Liver (tissue), 9 donors: ENCODE data around the gene TAF1C. TPM values are rescaled to one million over a fixed set of nuclear protein-coding genes. Genes with fewer than 3 reads are reported as not detected.

ENCODE experiments used
- DNase-seq: peaks from one replicate; pipeline ENCODE4 v3.0.0-alpha.2; 2017; ENCODE audit warnings: low spot score
- H3K27ac ChIP-seq, 2 donors: one replicate each; pipeline ENCODE4 v1.7.0; 2013; ENCODE audit warnings: inconsistent platforms in 2 of 2, low read length in 2 of 2, control low read depth in 1 of 2, low read depth in 1 of 2, mild to moderate bottlenecking in 1 of 2
- H3K27me3 ChIP-seq, 4 donors: one replicate each; pipeline versions ENCODE4 v1.6.1 to v1.7.0; 2013; ENCODE audit warnings: low read length in 3 of 4, inconsistent platforms in 1 of 4, mild to moderate bottlenecking in 1 of 4, moderate library complexity in 1 of 4; ENCODE audit not compliant: control insufficient read depth in 4 of 4, insufficient read depth in 4 of 4
- H3K36me3 ChIP-seq, 4 donors: one replicate each; pipeline versions ENCODE4 v1.6.1 to v1.7.0; 2013; ENCODE audit warnings: low read length in 3 of 4, mild to moderate bottlenecking in 3 of 4, low read depth in 1 of 4, moderate library complexity in 1 of 4; ENCODE audit not compliant: control insufficient read depth in 4 of 4, insufficient read depth in 3 of 4
- H3K4me1 ChIP-seq, 4 donors: one replicate each; pipeline versions ENCODE4 v1.6.1 to v1.7.0; 2013; ENCODE audit warnings: low read length in 3 of 4, mild to moderate bottlenecking in 3 of 4, moderate library complexity in 1 of 4; ENCODE audit not compliant: control insufficient read depth in 4 of 4, insufficient read depth in 4 of 4
- H3K4me3 ChIP-seq, 3 donors: one replicate each; pipeline versions ENCODE4 v1.6.1 to v1.7.0; 2013; ENCODE audit warnings: low read length in 3 of 3, control low read depth in 1 of 3, low read depth in 1 of 3, mild to moderate bottlenecking in 1 of 3
- H3K9ac ChIP-seq, 2 donors: one replicate each; pipeline ENCODE4 v1.7.0; 2013; ENCODE audit warnings: low read length in 2 of 2, mild to moderate bottlenecking in 2 of 2, moderate library complexity in 2 of 2, control low read depth in 1 of 2, low read depth in 1 of 2
- H3K9me3 ChIP-seq, 4 donors: one replicate each; pipeline versions ENCODE4 v1.6.1 to v1.7.0; 2013; ENCODE audit warnings: low read length in 3 of 4; ENCODE audit not compliant: control insufficient read depth in 4 of 4
- EGR1 ChIP-seq, 2 donors: IDR thresholded peaks; 2 replicates each; pipeline ENCODE4 v1.6.1; 2016 to 2018; ENCODE audit warnings: antibody characterized with exemption in 2 of 2, low read depth in 2 of 2
- FOXA1 ChIP-seq: IDR thresholded peaks from 2 replicates; pipeline ENCODE4 v1.6.1; 2016; ENCODE audit warnings: antibody characterized with exemption
- FOXA2 ChIP-seq: IDR thresholded peaks from 2 replicates; pipeline ENCODE4 v1.6.1; 2016; ENCODE audit warnings: antibody characterized with exemption
- GABPA ChIP-seq, 2 donors: IDR thresholded peaks in 1 of 2; conservative IDR thresholded peaks in 1 of 2; 2 replicates each; pipeline ENCODE4 v1.6.1; 2016; ENCODE audit warnings: antibody characterized with exemption in 2 of 2, mild to moderate bottlenecking in 1 of 2, moderate library complexity in 1 of 2
- HNF4A ChIP-seq, 2 donors: conservative IDR thresholded peaks; 2 replicates each; pipeline ENCODE4 v1.6.1; 2016; ENCODE audit warnings: antibody characterized with exemption in 2 of 2, mild to moderate bottlenecking in 2 of 2
- HNF4G ChIP-seq: IDR thresholded peaks from 2 replicates; pipeline ENCODE4 v1.6.1; 2016; ENCODE audit warnings: antibody characterized with exemption
- JUND ChIP-seq, 2 donors: IDR thresholded peaks; 2 replicates each; pipeline ENCODE4 v1.6.1; 2016; ENCODE audit warnings: antibody characterized with exemption in 2 of 2
- NR2F2 ChIP-seq: IDR thresholded peaks from 2 replicates; pipeline ENCODE4 v1.6.1; 2016; ENCODE audit warnings: antibody characterized with exemption
- RAD21 ChIP-seq, 2 donors: IDR thresholded peaks; 2 replicates each; pipeline ENCODE4 v1.6.1; 2016; ENCODE audit warnings: antibody characterized with exemption in 2 of 2, mild to moderate bottlenecking in 2 of 2
- RXRA ChIP-seq, 2 donors: IDR thresholded peaks; 2 replicates each; pipeline ENCODE4 v1.6.1; 2017 to 2018; ENCODE audit warnings: antibody characterized with exemption in 2 of 2, mild to moderate bottlenecking in 1 of 2
- SP1 ChIP-seq: IDR thresholded peaks from 2 replicates; pipeline ENCODE4 v1.6.1; 2018; ENCODE audit warnings: antibody characterized with exemption, mild to moderate bottlenecking
- TAF1 ChIP-seq: conservative IDR thresholded peaks from 2 replicates; pipeline ENCODE4 v1.6.1; 2016; ENCODE audit warnings: antibody characterized with exemption, mild to moderate bottlenecking
- YY1 ChIP-seq: IDR thresholded peaks from 2 replicates; pipeline ENCODE4 v1.6.1; 2016; ENCODE audit warnings: antibody characterized with exemption, mild to moderate bottlenecking
- WGBS: extraction: QIAGEN DNeasy Blood & Tissue Kit; methylation state at CpG from one replicate; pipeline ENCODE4 v1.1.7; 2013; 5-methylcytosine and 5-hydroxymethylcytosine counted together
- polyA plus RNA-seq, 2 donors: library from polyadenylated mRNA; stranded (reverse) in 1 of 2; unstranded in 1 of 2; fragments of 200-250 nt in 1 of 2; fragments of >200 nt in 1 of 2; fragmentation: Nextera tagmentation in 1 of 2; extraction: Ambion mirVana in 1 of 2; gene quantifications; one replicate each; pipeline versions ENCODE4 v1.2.1 to v1.2.3, GENCODE V29; 2013 to 2015
- total RNA-seq, 2 donors: library from RNA; depleted of rRNA; stranded (reverse); fragments of >200 nt; gene quantifications; one replicate each; pipeline ENCODE4 v1.2.3, GENCODE V29; 2014
- TF ChIP-seq, protein P1 (sequence below): IDR thresholded peaks from 2 replicates; pipeline ENCODE4 v1.6.1; 2016; ENCODE audit warnings: antibody characterized with exemption
- TF ChIP-seq, protein P2 (sequence below): IDR thresholded peaks from 2 replicates; pipeline ENCODE4 v1.6.1; 2016; ENCODE audit warnings: antibody characterized with exemption
- TF ChIP-seq, protein P3 (sequence below): IDR thresholded peaks from 2 replicates; pipeline ENCODE4 v1.6.1; 2016; ENCODE audit warnings: antibody characterized with exemption
- TF ChIP-seq, protein P4 (sequence below): IDR thresholded peaks from 2 replicates; pipeline ENCODE4 v1.6.1; 2016; ENCODE audit warnings: antibody characterized with exemption, mild to moderate bottlenecking
- TF ChIP-seq, protein P5 (sequence below): fragments of 150-350 bp; IDR thresholded peaks from 2 replicates; pipeline ENCODE4 v1.5.1; 2017; ENCODE audit warnings: improper control_type of control experiment, low read depth, low read length; ENCODE audit not compliant: missing input control
- donor health status: healthy.
- donor health status: healthy.
- donor health status: healthy.
- donor health status: healthy.
- donor health status: healthy.

The TAF1C gene
- total and polyA plus RNA-seq, 4 donors = 10.2 to 34.5 (median 11.3) TPM

DNA sequence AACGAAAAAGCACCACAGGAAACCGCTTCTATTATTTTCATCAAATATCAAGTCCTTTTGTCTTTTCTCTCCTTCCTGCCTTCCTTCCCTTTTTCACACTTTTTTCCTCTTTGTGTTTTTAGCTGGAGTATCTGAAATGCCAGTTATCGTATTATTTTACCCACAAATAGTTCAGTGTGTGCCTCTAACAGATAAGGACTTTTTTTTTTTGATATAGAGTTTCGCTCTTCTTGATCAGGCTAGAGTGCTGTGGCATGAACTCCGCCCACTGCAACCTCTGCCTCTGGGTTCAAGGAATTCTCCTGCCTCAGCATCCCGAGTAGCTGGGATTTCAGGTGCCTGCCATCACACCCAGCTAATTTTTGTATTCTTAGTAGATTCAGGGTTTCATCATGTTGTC is 31.1 kb downstream of the TAF1C start:
- 83% methylated on average over 6 of the region's 6 CpGs for WGBS
- H3K4me1 ChIP-seq = no peaks in the 10 kb centered on the region
- H3K4me3 ChIP-seq = no peak overlapping the region
- no peaks in the 10 kb centered on the region for H3K9me3 ChIP-seq
- H3K9ac ChIP-seq = no peak overlapping the region
- TF ChIP-seq NR2F2 = no peak
- no peak for TF ChIP-seq GABPA (IDR thresholded peaks at IDR 0.05 in 1 of 2, conservative IDR thresholded peaks at IDR 0.05 in 1 of 2)
- no peak for TF ChIP-seq TAF1
- no peak for TF ChIP-seq HNF4A (conservative IDR thresholded peaks at IDR 0.05)
- TF ChIP-seq RAD21 (IDR thresholded peaks at IDR 0.05) = no peak
- TF ChIP-seq, protein P1, sequence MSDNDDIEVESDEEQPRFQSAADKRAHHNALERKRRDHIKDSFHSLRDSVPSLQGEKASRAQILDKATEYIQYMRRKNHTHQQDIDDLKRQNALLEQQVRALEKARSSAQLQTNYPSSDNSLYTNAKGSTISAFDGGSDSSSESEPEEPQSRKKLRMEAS = no peak
- TF ChIP-seq YY1 = no peak
- TF ChIP-seq, protein P2, sequence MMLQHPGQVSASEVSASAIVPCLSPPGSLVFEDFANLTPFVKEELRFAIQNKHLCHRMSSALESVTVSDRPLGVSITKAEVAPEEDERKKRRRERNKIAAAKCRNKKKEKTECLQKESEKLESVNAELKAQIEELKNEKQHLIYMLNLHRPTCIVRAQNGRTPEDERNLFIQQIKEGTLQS = no peak
- TF ChIP-seq, protein P3, sequence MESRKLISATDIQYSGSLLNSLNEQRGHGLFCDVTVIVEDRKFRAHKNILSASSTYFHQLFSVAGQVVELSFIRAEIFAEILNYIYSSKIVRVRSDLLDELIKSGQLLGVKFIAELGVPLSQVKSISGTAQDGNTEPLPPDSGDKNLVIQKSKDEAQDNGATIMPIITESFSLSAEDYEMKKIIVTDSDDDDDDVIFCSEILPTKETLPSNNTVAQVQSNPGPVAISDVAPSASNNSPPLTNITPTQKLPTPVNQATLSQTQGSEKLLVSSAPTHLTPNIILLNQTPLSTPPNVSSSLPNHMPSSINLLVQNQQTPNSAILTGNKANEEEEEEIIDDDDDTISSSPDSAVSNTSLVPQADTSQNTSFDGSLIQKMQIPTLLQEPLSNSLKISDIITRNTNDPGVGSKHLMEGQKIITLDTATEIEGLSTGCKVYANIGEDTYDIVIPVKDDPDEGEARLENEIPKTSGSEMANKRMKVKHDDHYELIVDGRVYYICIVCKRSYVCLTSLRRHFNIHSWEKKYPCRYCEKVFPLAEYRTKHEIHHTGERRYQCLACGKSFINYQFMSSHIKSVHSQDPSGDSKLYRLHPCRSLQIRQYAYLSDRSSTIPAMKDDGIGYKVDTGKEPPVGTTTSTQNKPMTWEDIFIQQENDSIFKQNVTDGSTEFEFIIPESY = no peak
- no peak for TF ChIP-seq FOXA1
- TF ChIP-seq RXRA (IDR thresholded peaks at IDR 0.05) = no peak
- TF ChIP-seq, protein P4, sequence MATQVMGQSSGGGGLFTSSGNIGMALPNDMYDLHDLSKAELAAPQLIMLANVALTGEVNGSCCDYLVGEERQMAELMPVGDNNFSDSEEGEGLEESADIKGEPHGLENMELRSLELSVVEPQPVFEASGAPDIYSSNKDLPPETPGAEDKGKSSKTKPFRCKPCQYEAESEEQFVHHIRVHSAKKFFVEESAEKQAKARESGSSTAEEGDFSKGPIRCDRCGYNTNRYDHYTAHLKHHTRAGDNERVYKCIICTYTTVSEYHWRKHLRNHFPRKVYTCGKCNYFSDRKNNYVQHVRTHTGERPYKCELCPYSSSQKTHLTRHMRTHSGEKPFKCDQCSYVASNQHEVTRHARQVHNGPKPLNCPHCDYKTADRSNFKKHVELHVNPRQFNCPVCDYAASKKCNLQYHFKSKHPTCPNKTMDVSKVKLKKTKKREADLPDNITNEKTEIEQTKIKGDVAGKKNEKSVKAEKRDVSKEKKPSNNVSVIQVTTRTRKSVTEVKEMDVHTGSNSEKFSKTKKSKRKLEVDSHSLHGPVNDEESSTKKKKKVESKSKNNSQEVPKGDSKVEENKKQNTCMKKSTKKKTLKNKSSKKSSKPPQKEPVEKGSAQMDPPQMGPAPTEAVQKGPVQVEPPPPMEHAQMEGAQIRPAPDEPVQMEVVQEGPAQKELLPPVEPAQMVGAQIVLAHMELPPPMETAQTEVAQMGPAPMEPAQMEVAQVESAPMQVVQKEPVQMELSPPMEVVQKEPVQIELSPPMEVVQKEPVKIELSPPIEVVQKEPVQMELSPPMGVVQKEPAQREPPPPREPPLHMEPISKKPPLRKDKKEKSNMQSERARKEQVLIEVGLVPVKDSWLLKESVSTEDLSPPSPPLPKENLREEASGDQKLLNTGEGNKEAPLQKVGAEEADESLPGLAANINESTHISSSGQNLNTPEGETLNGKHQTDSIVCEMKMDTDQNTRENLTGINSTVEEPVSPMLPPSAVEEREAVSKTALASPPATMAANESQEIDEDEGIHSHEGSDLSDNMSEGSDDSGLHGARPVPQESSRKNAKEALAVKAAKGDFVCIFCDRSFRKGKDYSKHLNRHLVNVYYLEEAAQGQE = no peak
- TF ChIP-seq HNF4G = no peak
- TF ChIP-seq SP1 = no peak
- no peak for TF ChIP-seq JUND (IDR thresholded peaks at IDR 0.05)
- TF ChIP-seq FOXA2 = no peak
- TF ChIP-seq EGR1 (IDR thresholded peaks at IDR 0.05; ENCODE audit: low read depth in 2 of 2) = no peak
- TF ChIP-seq, protein P5, sequence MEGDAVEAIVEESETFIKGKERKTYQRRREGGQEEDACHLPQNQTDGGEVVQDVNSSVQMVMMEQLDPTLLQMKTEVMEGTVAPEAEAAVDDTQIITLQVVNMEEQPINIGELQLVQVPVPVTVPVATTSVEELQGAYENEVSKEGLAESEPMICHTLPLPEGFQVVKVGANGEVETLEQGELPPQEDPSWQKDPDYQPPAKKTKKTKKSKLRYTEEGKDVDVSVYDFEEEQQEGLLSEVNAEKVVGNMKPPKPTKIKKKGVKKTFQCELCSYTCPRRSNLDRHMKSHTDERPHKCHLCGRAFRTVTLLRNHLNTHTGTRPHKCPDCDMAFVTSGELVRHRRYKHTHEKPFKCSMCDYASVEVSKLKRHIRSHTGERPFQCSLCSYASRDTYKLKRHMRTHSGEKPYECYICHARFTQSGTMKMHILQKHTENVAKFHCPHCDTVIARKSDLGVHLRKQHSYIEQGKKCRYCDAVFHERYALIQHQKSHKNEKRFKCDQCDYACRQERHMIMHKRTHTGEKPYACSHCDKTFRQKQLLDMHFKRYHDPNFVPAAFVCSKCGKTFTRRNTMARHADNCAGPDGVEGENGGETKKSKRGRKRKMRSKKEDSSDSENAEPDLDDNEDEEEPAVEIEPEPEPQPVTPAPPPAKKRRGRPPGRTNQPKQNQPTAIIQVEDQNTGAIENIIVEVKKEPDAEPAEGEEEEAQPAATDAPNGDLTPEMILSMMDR = no peak
- H3K27me3 ChIP-seq = peaks cover 0 to 13% (median 0%) of the 10 kb centered on the region in 4 donors
- no peak for DNase-seq
- H3K36me3 ChIP-seq = no peaks in the 10 kb centered on the region
- H3K27ac ChIP-seq = no peak overlapping the region
